ENCODE results near the gene WLS. TPM values are rescaled to one million over a fixed set of nuclear protein-coding genes. Genes with fewer than 3 reads are reported as not detected.
"Not testable (repeated sequence)": the region's sequence is repeated elsewhere in the genome, so short reads cannot be mapped to it uniquely, and the experiment has no call there.

Gene WLS
- total RNA-seq (2014; rRNA removed; shearing (Covaris generic)): 280 and 326 TPM in 2 replicates

GRCh38 chr1:68232289-68233148, at the start of gene WLS:
WLS (minus strand) TSS chr1:68232523; CDS start chr1:68232299, 224 bp downstream.
- in situ Hi-C loops (cut with HindIII; ENCODE audit: low sequenced_read_pairs): no loop called here
- DNase-seq (ENCODE audit: low spot score): peak; percentile 46

DNA sequence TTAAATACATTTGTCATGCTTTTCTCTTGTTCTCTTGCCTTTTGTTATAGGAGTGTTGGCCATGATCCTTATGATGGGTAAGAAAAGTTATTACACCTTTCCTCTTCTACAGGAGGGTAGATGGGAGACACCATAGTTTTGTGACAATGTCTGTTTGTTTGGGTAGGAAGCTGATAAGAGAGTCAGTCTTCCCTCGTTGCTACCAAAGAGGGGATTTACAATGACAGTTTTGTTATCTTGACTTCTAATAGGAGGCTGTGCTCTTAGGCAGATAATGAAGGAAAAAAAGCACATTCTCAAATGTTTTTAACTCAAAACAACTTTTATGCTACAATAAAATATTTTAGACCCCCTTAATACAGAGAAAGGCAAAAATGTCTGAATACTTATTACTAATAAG, 48.0 kb upstream of the WLS start:
- in situ Hi-C loops (cut with HindIII; ENCODE audit: low sequenced_read_pairs): no loop called here
- DNase-seq (ENCODE audit: low spot score): no peak

DNA sequence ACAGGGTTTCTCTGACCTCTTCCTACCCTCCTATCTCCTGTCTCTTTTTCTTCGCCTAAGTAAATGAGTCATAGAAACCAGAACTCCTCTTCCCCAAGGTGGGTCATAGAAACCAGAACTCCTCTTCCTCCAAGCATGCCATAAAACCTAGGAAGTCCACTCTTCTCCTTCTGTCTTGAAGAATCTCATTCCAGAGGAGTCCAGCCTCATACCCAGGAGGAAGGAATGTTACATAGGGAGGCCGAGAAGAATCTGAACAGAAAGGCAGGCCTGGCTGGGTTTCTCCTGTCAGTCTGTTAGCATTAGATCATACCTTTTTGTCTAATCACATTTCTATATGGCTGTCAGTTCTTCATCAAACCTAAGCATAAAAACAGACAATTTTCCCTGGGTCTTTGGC, 47.5 kb upstream of the WLS start:
- no peak for DNase-seq (ENCODE audit: low spot score)
- in situ Hi-C loops (cut with HindIII; ENCODE audit: low sequenced_read_pairs): no loop called here

GRCh38 chr1:68278221-68278620, 45.9 kb upstream of the WLS start:
- DNase-seq (ENCODE audit: low spot score): no peak
- in situ Hi-C loops (cut with HindIII; ENCODE audit: low sequenced_read_pairs): no loop called here

- in situ Hi-C loops (cut with HindIII; ENCODE audit: low sequenced_read_pairs): no loop called here
These were observed 44.1 kb upstream of the WLS start for GRCh38 chr1:68276448-68276847.

GRCh38 chr1:68273530-68273929, 41.2 kb upstream of the WLS start:
- no peak for DNase-seq (ENCODE audit: low spot score)

More at GRCh38 chr1:68276448-68276847, 44.1 kb upstream of the WLS start:
- DNase-seq (ENCODE audit: low spot score): no peak

DNA sequence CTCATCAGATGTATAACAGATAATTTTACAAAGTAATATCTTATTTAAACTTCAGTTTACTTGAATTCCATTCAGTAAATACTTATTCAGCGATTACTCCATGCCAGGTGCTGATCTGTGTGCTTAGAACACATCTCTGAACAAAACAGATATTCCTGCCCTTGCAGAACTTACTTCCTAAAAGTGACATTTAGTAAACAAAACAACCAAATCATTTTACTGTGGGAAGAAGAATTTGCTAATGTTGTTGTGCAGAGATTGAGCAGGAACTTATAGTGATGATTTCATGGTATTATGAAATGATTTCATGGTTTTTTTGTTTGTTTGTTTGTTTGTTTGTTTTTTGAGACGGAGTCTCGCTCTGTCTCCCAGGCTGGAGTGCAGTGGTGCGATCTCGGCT, 39.3 kb upstream of the WLS start:
- DNase-seq (ENCODE audit: low spot score): no peak
- in situ Hi-C loops (cut with HindIII; ENCODE audit: low sequenced_read_pairs): no loop called here

More at GRCh38 chr1:68273530-68273929, 41.2 kb upstream of the WLS start:
- in situ Hi-C loops (cut with HindIII; ENCODE audit: low sequenced_read_pairs): no loop called here

DNA sequence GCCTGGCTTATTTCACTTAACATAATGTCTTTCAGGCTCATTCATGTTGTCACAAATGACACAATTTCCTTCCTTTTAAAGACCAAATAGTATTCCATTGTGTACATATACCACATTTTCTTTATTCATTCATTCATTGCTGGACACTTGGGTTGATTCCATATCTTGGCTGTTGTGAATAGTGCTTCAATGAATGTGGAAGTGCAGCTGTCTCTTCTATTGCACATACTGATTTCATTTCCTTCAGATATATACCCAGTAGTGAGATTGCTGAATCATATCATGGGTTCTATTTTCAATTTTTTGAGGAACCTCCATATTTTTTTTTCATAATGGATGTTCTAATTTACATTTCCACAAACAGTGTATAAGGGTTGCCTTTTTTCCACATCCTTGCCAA, 38.6 kb upstream of the WLS start:
- in situ Hi-C loops (cut with HindIII; ENCODE audit: low sequenced_read_pairs): no loop called here
- DNase-seq (ENCODE audit: low spot score): no peak

DNA sequence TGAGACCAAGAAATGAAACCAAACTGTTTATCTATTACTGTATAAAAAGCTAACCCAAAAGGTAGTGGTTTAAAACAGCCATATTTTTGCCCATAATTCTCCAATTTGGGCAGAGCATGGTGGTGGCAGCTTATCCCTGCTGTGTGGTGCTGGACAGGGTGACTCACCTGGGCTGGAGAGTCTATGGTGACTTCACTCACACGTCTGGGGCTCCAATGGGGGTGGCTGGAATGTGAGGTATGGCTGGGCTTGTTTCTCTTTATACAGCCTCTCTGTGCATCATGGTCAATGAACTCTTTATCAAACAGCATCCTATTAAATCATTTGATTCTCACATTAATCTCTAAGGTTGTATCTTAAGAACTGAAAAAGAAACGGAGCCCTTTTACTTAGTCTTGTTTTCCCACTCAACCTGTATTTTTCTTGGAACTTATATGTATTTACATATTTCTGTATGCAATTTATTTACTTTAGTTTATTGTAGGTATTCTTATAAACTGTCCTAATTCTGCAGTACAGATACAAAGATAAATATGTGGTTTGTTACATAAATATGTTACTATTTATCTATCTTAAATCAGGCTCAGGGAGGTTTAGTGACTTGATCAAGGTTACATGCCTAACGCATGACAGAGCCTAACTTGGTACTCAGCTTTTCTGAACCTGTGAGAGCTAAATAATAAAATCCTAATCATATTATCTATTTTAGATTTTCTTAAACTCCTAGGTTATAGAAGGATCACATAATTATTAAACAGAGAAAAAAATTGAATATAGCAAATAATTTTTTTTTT, 37.5 kb upstream of the WLS start:
- in situ Hi-C loops (cut with HindIII; ENCODE audit: low sequenced_read_pairs): no loop called here
- no peak for DNase-seq (ENCODE audit: low spot score)

DNA sequence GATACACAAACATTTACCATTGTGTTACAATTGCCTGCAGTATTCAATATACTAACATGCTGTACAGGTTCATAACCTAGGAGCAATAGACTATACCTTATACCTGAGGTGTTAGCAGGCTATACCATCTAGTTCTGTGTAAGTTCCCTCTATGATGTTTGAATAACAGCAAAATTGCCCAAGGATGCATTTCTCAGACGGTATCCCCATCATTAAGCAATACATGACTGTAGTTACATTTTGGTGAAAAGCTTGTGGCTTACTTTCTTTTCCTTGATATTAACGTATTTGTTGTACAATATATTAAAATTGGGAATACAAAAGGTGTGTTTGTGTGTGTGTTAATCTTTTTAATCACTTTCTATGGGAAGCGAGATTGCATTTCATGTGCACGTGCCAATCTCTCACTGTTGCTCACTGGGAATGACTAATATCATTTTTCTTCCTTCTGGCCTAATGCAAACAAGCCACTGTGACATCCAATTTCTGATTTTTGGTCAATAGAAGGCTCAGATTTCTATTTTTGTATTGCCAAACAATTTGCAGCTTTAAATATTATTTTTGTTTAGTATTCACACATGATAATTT, 36.7 kb upstream of the WLS start:
- in situ Hi-C loops (cut with HindIII; ENCODE audit: low sequenced_read_pairs): no loop called here
- DNase-seq (ENCODE audit: low spot score): no peak

- DNase-seq (ENCODE audit: low spot score): not testable (repeated sequence)
These were observed 24.5 kb upstream of the WLS start for GRCh38 chr1:68256824-68257223.

GRCh38 chr1:68255301-68255700, 23.0 kb upstream of the WLS start:
- DNase-seq (ENCODE audit: low spot score): no peak
- in situ Hi-C loops (cut with HindIII; ENCODE audit: low sequenced_read_pairs): no loop called here

More at GRCh38 chr1:68256824-68257223, 24.5 kb upstream of the WLS start:
- in situ Hi-C loops (cut with HindIII; ENCODE audit: low sequenced_read_pairs): not testable (repeated sequence)

- DNase-seq (ENCODE audit: low spot score): no peak
- in situ Hi-C loops (cut with HindIII; ENCODE audit: low sequenced_read_pairs): no loop called here
These were observed 22.4 kb upstream of the WLS start for GRCh38 chr1:68254667-68255226.

GRCh38 chr1:68237040-68237439, 4.7 kb upstream of the WLS start:
- in situ Hi-C loops (cut with HindIII; ENCODE audit: low sequenced_read_pairs): no loop called here
- no peak for DNase-seq (ENCODE audit: low spot score)

DNA sequence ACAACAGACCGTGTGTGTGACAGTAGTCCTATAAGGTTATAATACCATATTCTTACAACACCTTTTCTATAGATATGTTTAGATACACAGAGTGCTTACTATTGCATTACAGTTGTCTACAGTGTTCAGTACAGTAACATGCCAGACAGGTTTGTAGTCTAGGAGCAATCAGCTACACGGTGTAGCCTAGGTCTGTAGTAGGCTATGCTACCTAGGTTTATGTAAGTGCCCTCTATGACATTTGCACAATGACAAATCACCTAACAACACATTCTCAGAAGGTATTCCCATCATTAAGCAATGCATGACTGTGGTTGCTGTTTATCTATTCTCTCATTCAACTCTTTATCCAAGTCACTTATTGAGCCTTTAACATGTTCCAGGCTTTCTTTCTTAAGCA, 1.8 kb upstream of the WLS start:
- no peak for DNase-seq (ENCODE audit: low spot score)
- in situ Hi-C loops (cut with HindIII; ENCODE audit: low sequenced_read_pairs): no loop called here

DNA sequence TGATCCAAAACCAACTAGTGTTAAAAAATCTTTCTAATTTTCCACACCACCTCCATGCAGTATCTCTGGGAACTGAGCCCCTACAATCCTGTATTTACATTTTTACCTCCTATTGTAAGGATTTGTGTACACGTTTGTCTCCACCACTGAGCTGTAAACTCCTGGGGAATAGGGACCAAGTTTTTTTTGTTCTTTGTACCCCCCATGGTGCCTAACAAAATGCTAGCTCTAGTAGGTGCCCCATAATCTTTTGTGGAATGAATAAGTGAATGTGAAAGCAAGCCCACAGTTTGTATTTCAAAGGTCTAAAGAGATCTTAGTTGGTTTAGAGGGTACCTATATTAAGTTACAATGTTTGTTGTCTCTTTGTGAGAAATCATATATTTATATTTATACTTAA, 879 bp upstream of the WLS start:
- in situ Hi-C loops (cut with HindIII; ENCODE audit: low sequenced_read_pairs): no loop called here
- DNase-seq (ENCODE audit: low spot score): no peak

DNA sequence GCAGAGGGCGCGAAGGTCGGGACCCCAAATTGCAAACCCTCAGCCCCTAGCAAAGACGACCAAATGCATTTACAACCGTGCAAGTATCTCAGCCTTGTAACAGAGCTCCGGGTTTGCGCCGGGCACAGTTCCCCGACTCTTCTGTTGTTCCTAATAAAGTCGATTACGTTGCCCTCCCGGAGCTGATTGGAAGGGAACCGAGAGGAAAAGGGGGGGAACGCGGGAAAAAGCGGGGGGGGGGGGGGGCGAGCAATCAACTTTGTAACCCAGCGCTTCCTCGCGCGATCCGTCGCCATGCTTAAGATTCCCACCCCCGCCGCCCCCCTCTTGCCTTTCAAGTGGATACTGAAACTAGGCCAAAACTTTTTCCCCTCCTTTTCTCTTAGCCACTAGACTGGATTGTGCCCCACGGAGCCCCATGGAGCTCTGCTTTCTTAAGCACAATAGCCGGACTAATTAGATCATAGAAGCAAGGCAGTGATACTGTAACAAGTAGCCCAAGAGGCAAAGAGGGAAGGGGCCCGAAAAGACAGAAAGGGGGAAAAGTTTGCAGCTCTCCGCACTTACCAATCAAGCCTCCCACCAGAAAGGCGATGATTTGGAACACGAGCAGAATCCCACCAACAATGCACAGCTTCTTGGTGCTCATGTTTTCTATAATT, 565 bp downstream of the WLS start:
- in situ Hi-C loops (cut with HindIII; ENCODE audit: low sequenced_read_pairs): no loop called here
- DNase-seq (ENCODE audit: low spot score): peak; percentile 13

GRCh38 chr1:68230901-68231626, 1.3 kb downstream of the WLS start:
- in situ Hi-C loops (cut with HindIII; ENCODE audit: low sequenced_read_pairs): no loop called here
- DNase-seq (ENCODE audit: low spot score): no peak

GRCh38 chr1:68230484-68230802, 1.9 kb downstream of the WLS start:
- no peak for DNase-seq (ENCODE audit: low spot score)
- in situ Hi-C loops (cut with HindIII; ENCODE audit: low sequenced_read_pairs): no loop called here
